Hematopoietic multipotent progenitor cell treated with erythropoietin and hydrocortisone succinate and interleukin-3 and kit ligand, for 15 days (in vitro differentiated cells): ENCODE measurements around the gene SORL1-AS1.
"Not testable (repeated sequence)": the region's sequence is repeated elsewhere in the genome, so short reads cannot be mapped to it uniquely, and the experiment has no call there.

Experiments
- DNase-seq: peaks from one replicate; pipeline ENCODE4 v3.0.0-alpha.2; 2015; ENCODE audit warnings: low spot score

SORL1-AS1 gene

GRCh38 chr11:121452609-121453150 lies at the start of gene SORL1-AS1:
TSS of gene SORL1-AS1 (minus strand) at chr11:121452967.
- DNase-seq, result no peak

- no peak for DNase-seq
Measured at GRCh38 chr11:121500717-121501116, 48.0 kb upstream of the SORL1-AS1 start.

GRCh38 chr11:121500275-121500674 lies 47.5 kb upstream of the SORL1-AS1 start:
- DNase-seq, result no peak

GRCh38 chr11:121499405-121499804 lies 46.6 kb upstream of the SORL1-AS1 start:
- DNase-seq, result no peak

- DNase-seq, result no peak
Measured at GRCh38 chr11:121497176-121497998, 44.6 kb upstream of the SORL1-AS1 start.

- no peak for DNase-seq
Measured at GRCh38 chr11:121494355-121495099, 41.8 kb upstream of the SORL1-AS1 start.

GRCh38 chr11:121489823-121490222 lies 37.1 kb upstream of the SORL1-AS1 start:
- DNase-seq, result no peak

GRCh38 chr11:121488641-121489040 lies 35.9 kb upstream of the SORL1-AS1 start:
- no peak for DNase-seq

GRCh38 chr11:121488170-121488569 lies 35.4 kb upstream of the SORL1-AS1 start:
- no peak for DNase-seq

GRCh38 chr11:121487191-121487590 lies 34.4 kb upstream of the SORL1-AS1 start:
- DNase-seq, result no peak

- DNase-seq, result no peak
Measured at GRCh38 chr11:121486054-121486453, 33.3 kb upstream of the SORL1-AS1 start.

GRCh38 chr11:121485216-121485615 lies 32.4 kb upstream of the SORL1-AS1 start:
- DNase-seq, result no peak

- DNase-seq, result no peak
Measured at GRCh38 chr11:121483805-121484480, 31.2 kb upstream of the SORL1-AS1 start.

GRCh38 chr11:121482231-121483129 lies 29.7 kb upstream of the SORL1-AS1 start:
- no peak for DNase-seq

- DNase-seq, result not testable (repeated sequence)
Measured at GRCh38 chr11:121481484-121482230, 28.9 kb upstream of the SORL1-AS1 start.

GRCh38 chr11:121479698-121480238 lies 27.0 kb upstream of the SORL1-AS1 start:
- no peak for DNase-seq

- DNase-seq, result no peak
Measured at GRCh38 chr11:121478895-121479697, 26.3 kb upstream of the SORL1-AS1 start.

GRCh38 chr11:121478226-121478894 lies 25.6 kb upstream of the SORL1-AS1 start:
- no peak for DNase-seq
